Muscle layer of colon (tissue), 2 donors: ENCODE results near the gene FH.

Source experiments
- H3K27ac ChIP-seq: one replicate; pipeline ENCODE4 v1.7.0; 2013; ENCODE audit warnings: low read depth, mild to moderate bottlenecking, low read length, moderate library complexity
- H3K27me3 ChIP-seq, 2 donors: one replicate each; pipeline ENCODE4 v1.7.0; 2013; ENCODE audit warnings: low read length in 2 of 2, mild to moderate bottlenecking in 2 of 2; ENCODE audit not compliant: insufficient read depth in 2 of 2, control insufficient read depth in 1 of 2
- H3K36me3 ChIP-seq: one replicate; pipeline ENCODE4 v1.7.0; 2013; ENCODE audit warnings: mild to moderate bottlenecking, low read length; ENCODE audit not compliant: insufficient read depth
- H3K4me1 ChIP-seq: one replicate; pipeline ENCODE4 v1.7.0; 2013; ENCODE audit warnings: mild to moderate bottlenecking, low read length; ENCODE audit not compliant: insufficient read depth
- H3K4me3 ChIP-seq, 2 donors: one replicate each; pipeline ENCODE4 v1.7.0; 2013; ENCODE audit warnings: low read length in 2 of 2, low read depth in 1 of 2, mild to moderate bottlenecking in 1 of 2, moderate library complexity in 1 of 2
- H3K9ac ChIP-seq: one replicate; pipeline ENCODE4 v1.7.0; 2013; ENCODE audit warnings: low read length
- H3K9me3 ChIP-seq: one replicate; pipeline ENCODE4 v1.7.0; 2013; ENCODE audit warnings: mild to moderate bottlenecking, low read length
- donor health status: abdominal sarcoma.
- donor health status: Adenocarcinoma of cecum.

The FH gene

DNA sequence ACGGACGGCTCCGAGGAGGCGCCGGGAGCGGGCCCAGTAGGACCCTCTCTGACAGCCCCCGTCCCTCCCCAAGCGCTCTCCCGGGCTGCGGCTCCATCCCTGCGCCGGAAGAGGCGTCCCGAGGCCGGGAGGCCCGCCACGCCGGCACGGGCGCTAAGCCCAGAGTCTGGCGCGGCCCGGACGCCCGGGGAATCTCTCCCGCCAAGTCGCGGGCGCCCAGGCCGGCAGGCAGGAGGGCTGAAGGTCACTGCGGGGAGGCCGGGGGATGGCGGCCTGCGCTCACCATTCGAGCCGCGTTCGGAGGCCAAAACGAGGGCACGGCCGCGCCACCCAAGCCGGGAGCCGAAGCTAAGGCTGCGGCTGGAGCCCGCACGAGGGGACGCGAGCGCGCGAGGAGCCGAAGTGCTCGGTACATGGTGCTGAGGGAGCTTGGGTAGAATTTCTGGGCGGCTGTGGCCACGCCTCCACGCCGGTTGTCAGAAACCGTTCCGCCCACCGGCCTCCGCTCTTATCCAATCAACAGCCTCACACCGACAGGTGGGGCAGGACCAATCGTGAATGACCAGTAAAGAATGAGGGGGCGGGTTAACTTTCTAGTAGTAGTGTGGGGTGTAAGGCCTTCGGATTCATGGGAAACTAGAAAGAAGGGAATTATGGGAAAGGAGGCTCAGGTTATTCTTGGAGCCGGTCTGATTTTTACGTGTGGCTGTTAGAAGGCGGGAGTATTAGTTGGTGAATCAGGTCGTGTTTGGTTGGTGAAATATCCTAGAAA lies at the start of gene FH:
FH (minus strand) TSS at position 448 of the 772 bp plus-strand sequence; CDS start at position 415, 33 bp downstream.
- no peaks in the 10 kb centered on the region for H3K36me3 ChIP-seq
- no peaks in the 10 kb centered on the region for H3K27me3 ChIP-seq
- H3K9ac ChIP-seq, result peak within 1 kb of the TSS; percentile 60
- peak within 1 kb of the TSS; percentile 66 for H3K27ac ChIP-seq
- peak within 1 kb of the TSS; percentile 61 to 74 for H3K4me3 ChIP-seq
- peaks cover 8% of the 10 kb centered on the region for H3K4me1 ChIP-seq
- no peaks in the 10 kb centered on the region for H3K9me3 ChIP-seq

DNA sequence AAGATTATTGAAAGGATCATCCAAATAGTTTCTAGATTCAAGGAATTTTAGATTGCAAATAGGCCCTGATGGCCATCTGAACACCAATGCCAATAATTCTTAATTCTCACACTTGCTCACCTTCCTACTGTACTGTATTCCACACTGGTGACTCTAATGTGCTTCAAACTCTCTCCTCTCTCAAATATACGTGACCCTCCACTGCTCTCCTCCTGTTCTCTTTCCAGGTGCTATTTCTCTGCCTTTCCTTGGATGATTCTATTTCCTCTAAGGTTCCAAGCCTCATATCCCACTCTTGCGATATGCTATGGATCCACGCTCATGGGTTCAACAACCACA lies 41.3 kb upstream of the FH start:
- Histone ChIP-seq H3K27me3 (no peaks in the 10 kb centered on the region), H3K4me1 (no peaks in the 10 kb centered on the region), H3K4me3 (no peak overlapping the region), H3K9me3 (no peaks in the 10 kb centered on the region), H3K36me3 (no peaks in the 10 kb centered on the region), H3K9ac (no peak overlapping the region), H3K27ac (no peak overlapping the region)

DNA sequence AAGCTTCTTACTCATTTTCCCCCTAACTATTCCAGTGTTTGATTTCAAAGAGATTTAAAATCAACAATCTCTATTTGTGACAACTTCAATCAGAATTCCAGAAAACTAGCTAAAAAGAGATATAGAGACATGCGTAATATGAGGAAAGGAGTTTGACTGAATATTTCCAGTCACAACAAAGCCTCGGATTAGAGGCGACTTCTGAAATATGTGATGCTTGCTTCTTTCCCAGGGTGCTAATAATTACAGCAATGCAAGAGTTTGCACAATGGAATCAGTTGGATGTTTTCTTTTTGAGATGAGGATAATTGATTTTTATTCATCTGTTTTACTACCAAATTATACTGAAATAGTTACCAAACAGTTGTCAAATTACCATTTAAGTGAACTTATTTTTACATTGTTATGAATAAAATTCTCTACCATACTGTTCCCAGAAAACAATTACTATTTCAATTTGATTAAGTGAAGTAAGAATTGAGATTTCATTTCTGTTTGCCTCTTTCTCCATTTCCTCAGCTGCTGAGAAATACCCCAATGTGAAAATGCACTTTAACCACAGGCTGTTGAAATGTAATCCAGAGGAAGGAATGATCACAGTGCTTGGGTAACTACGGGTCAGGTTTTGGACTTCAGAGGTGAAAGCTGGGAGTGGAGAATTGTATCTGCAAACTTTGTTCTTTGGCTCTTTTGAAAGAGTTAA lies 40.7 kb upstream of the FH start:
- Histone ChIP-seq H3K9me3 (no peaks in the 10 kb centered on the region), H3K9ac (no peak overlapping the region), H3K36me3 (no peaks in the 10 kb centered on the region), H3K27me3 (no peaks in the 10 kb centered on the region), H3K27ac (no peak overlapping the region), H3K4me1 (no peaks in the 10 kb centered on the region), H3K4me3 (no peak overlapping the region)

DNA sequence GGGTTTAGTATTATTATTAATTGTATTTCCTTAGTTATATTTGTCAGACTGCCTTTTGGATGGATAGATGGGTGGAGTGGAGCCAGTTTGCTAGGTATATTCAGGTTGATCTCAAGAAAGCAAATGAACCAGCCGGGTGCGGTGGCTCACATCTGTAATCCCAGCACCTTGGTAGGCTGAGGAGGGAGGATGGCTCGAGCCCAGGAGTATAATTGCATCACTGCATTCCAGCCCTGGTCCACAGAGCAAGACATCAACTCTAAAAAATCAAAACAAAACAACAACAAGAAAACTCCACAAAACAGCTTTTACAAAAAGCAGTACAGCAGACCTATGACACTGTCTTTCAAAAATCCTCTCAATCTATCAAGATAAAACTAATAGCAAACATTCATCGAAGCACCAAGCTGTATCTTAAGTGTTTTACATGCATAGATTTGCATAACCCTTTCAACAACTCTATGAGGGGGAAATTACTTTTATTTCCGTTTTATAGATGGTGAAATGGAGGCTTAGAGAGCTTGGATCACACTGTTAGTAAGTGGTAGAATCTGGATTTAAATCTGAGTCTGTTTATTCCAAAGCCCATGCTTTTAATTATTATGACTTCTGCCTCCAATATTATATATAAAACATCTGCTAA lies 38.1 kb upstream of the FH start:
- Histone ChIP-seq H3K9ac (no peak overlapping the region), H3K36me3 (no peaks in the 10 kb centered on the region), H3K4me3 (no peak overlapping the region), H3K4me1 (no peaks in the 10 kb centered on the region), H3K27me3 (no peaks in the 10 kb centered on the region), H3K9me3 (no peaks in the 10 kb centered on the region), H3K27ac (no peak overlapping the region)

DNA sequence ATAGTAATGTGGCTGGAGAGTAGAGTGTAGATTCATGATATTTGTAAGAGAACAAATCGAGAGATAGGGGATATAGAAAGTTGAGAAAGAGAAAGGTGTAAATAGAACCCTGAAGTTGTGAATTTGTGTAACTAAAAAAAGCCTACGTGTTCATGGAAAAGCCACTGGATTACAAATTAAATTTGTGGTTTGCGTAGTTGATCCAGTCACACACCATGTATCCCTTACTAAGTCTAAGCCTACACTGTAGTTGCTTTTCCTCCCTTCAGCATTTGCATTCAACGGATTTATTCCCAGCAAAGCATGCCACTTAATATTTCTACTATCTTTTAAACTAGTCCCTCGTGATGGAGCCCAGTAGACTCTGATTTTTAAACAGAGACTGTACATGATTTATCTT lies 37.5 kb upstream of the FH start:
- no peak overlapping the region for H3K9ac ChIP-seq
- no peaks in the 10 kb centered on the region for H3K27me3 ChIP-seq
- H3K4me3 ChIP-seq, result no peak overlapping the region
- H3K27ac ChIP-seq, result no peak overlapping the region
- H3K36me3 ChIP-seq, result no peaks in the 10 kb centered on the region
- H3K4me1 ChIP-seq, result no peaks in the 10 kb centered on the region
- no peaks in the 10 kb centered on the region for H3K9me3 ChIP-seq

DNA sequence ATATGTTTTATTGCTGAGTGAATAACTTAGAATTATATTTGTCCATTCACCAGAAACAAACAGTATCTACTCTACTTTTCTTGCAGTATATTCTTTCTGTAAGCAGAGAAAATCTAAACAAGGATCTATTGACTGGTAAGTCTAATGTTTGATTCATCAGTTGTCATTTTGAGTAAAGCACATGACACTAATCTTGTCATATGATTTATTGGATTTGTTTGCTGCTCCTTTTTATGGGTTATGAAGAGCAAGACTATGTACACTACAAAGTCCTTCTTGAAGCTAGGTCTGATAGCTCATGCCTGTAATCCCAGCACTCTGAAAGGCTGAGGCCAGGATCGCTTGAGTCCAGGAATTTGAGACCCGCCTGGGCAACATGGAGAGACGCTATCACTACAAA lies 36.0 kb upstream of the FH start:
- Histone ChIP-seq H3K27ac (no peak overlapping the region), H3K4me3 (no peak overlapping the region), H3K27me3 (no peaks in the 10 kb centered on the region), H3K4me1 (no peaks in the 10 kb centered on the region), H3K36me3 (no peaks in the 10 kb centered on the region), H3K9ac (no peak overlapping the region), H3K9me3 (no peaks in the 10 kb centered on the region)

DNA sequence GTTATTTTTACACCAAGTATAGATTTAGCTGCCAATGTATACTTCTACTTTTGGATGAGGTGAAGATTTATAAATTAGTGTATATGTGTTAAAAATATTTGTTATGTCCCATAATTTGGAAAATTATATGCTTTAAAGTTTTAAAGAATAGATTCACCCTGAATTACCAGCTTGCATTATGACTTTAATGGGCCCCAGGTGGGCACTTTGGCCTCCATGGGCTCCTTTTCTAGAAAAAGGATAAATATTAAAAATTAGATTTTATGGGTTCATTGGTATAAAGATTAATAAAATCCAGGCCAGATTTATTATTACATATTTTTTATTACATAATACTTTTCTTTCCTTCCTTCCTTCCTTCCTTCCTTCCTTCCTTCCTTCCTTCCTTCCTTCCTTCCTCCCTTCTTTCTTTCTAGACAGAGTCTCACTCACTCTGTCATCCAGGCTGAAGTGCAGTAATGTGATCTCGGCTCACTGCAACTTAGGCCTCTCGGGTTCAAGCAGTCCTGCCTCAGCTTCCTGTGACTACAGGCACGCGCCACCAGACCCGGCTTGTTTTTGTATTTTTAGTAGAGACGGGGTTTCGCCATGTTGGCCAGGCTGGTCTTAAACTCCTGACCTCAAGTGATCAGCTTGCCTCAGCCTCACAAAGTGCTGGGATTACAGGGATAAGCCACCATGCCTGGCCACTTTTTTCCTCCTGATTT lies 34.5 kb upstream of the FH start:
- H3K9ac ChIP-seq, result no peak overlapping the region
- H3K4me3 ChIP-seq, result no peak overlapping the region
- no peak overlapping the region for H3K27ac ChIP-seq
- H3K9me3 ChIP-seq, result no peaks in the 10 kb centered on the region
- no peaks in the 10 kb centered on the region for H3K36me3 ChIP-seq
- no peaks in the 10 kb centered on the region for H3K4me1 ChIP-seq
- no peaks in the 10 kb centered on the region for H3K27me3 ChIP-seq

DNA sequence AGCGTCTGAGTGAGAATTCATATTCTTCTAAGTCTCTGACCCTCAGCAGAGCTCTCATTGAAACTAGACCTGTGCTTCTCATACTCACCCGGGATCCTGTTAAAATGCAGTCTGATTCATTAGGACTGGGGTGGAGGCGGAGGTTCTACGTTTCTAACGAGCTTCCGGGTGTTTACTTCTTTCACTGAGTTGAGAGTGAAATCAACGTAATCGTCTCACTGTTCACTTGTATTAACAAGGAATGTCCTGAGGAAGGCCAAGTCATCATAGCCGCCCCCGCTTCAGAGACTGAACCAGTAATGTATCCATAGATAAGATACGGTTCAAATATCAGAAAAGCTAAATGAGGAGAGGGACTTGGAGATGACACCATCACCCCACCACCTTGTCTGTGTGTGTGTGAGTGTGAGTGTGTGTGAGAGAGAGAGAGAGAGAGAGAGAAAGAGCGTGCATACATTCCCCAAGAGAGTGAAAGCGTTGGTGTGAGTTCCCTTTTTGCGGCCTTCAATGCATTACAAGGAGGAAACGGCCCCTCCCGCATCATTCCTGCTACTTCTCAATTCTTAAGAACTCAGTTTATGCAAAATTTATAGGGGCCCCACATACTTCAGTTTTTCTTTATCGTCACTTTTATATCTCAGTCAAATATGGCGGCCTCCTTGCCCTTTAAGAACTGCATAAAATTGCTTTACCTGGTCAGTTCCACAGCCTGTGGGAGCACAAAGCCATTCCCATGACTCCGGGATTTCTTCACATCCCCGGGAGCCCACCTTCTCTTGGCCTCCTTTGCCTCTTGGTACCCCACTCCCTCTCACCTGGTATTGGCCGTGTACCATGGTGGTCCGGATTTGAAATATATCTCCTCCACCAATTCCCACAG lies 32.4 kb upstream of the FH start:
- Histone ChIP-seq H3K27ac (no peak overlapping the region), H3K4me3 (no peak overlapping the region), H3K9me3 (no peaks in the 10 kb centered on the region), H3K27me3 (no peaks in the 10 kb centered on the region), H3K9ac (no peak overlapping the region), H3K4me1 (no peaks in the 10 kb centered on the region), H3K36me3 (no peaks in the 10 kb centered on the region)

DNA sequence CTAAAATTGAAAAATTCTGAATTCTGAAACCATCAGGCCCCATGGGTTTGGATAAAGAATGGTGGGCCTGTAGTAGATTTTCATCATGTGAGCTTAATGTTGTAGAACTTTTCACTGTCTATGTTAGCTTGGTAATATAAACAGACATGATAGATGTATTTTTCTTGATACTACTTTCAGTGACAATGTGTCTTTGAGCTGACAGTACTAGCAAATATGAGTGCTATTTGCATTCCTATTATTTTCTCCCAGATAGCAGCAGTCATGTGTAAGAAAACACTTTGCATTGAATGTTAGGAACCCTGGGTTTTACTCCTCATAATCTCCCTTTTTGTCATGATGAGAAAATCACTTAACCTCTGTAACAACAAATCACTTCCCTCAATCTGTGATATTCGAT lies 30.8 kb upstream of the FH start:
- no peaks in the 10 kb centered on the region for H3K27me3 ChIP-seq
- H3K4me3 ChIP-seq, result no peak overlapping the region
- H3K27ac ChIP-seq, result no peak overlapping the region
- H3K4me1 ChIP-seq, result no peaks in the 10 kb centered on the region
- H3K9ac ChIP-seq, result no peak overlapping the region
- H3K36me3 ChIP-seq, result no peaks in the 10 kb centered on the region
- H3K9me3 ChIP-seq, result no peaks in the 10 kb centered on the region

DNA sequence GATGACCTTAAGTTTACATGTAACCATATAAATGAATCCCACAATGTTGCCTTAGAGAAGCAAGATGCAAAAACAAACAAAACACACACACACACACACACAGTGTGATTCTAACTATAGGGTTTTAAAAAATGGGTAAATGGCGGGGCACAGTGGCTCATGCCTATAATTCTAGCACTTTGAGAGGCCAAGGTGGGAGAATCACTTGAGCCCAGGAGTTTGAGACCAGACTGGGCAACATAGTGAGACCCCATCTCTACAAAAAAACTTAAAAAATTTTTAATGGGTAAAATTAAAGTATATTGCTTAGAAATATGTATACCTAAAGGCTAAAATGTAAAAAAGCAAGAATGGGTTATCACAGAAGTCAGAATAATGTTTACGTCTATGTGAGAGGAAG lies 28.5 kb upstream of the FH start:
- Histone ChIP-seq H3K9ac (no peak overlapping the region), H3K9me3 (no peaks in the 10 kb centered on the region), H3K36me3 (no peaks in the 10 kb centered on the region), H3K4me3 (no peak overlapping the region), H3K4me1 (no peaks in the 10 kb centered on the region), H3K27me3 (no peaks in the 10 kb centered on the region), H3K27ac (no peak overlapping the region)
